Vagina (tissue), 2 donors: Measurements from ENCODE around the gene VTI1A.

Source experiments
- CTCF ChIP-seq, 3 experiments: fragments of 450-650 bp in 2 of 3; fragments of 200-600 bp in 1 of 3; sonication (generic) in 1 of 3; IDR thresholded peaks; one replicate each; pipeline ENCODE4 v1.5.1; 2017 to 2019; ENCODE audit warnings: antibody characterized with exemption in 3 of 3, mild to moderate bottlenecking in 2 of 3, moderate library complexity in 2 of 3
- POLR2A ChIP-seq, 2 donors: fragments of 450-650 bp; IDR thresholded peaks; one replicate each; pipeline ENCODE4 v1.6.1; 2017; ENCODE audit warnings: antibody characterized with exemption in 2 of 2, mild to moderate bottlenecking in 2 of 2, moderate library complexity in 2 of 2
- POLR2AphosphoS5 ChIP-seq, 2 donors: sonication (generic); formaldehyde crosslinking; IDR thresholded peaks; one replicate each; pipeline ENCODE4 v1.9.0; 2017; ENCODE audit warnings: antibody characterized with exemption in 2 of 2, mild to moderate bottlenecking in 2 of 2, low read depth in 1 of 2; ENCODE audit not compliant: insufficient read depth in 1 of 2

- no peak for TF ChIP-seq CTCF (IDR thresholded peaks at IDR 0.05)
- no peak for TF ChIP-seq POLR2A (IDR thresholded peaks at IDR 0.05)
- no peak for TF ChIP-seq POLR2AphosphoS5 (IDR thresholded peaks at IDR 0.05; ENCODE audit: insufficient read depth in 1 of 2, low read depth in 1 of 2)
Observed at GRCh38 chr10:112526906-112527305, 79.9 kb downstream of the VTI1A start.
